ENCODE results near the gene COX14. TPM values are rescaled to one million over a fixed set of nuclear protein-coding genes. Genes with fewer than 3 reads are reported as not detected.

Gene COX14
- total RNA-seq, 4 donors from 2014 or later: 40.6 to 135 (median 90.9) TPM

DNA sequence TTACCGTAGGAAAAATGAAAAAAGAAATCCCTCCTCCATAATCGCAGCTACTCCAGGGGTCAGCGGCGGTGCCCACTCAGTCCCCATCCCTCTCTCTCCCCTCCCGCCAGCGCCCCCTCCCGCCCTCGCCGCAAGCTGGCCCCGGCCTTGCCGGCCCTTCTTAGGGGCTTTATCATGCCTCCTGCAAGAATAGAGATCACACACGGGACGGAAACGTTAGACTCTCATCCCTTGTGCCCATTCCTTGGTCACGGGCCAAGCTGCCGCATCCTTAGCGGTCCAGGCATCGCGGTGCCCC, 692 bp upstream of the COX14 start:
- Histone ChIP-seq H3K27ac (peak overlapping the region; percentile 86 to 98 (median 95)), H3K4me3 (replicated peaks in 1 of 3) (no peak overlapping the region), H3K4me1 (peaks cover 37 to 53% of the 10 kb centered on the region in 2 donors), H3K36me3 (no peaks in the 10 kb centered on the region), H3K27me3 (no peaks in the 10 kb centered on the region), H3K9me3 (no peaks in the 10 kb centered on the region)
- intact Hi-C loops (cut with DNase I): no loop called here
- DNase-seq: no peak
- TF ChIP-seq, protein P1, sequence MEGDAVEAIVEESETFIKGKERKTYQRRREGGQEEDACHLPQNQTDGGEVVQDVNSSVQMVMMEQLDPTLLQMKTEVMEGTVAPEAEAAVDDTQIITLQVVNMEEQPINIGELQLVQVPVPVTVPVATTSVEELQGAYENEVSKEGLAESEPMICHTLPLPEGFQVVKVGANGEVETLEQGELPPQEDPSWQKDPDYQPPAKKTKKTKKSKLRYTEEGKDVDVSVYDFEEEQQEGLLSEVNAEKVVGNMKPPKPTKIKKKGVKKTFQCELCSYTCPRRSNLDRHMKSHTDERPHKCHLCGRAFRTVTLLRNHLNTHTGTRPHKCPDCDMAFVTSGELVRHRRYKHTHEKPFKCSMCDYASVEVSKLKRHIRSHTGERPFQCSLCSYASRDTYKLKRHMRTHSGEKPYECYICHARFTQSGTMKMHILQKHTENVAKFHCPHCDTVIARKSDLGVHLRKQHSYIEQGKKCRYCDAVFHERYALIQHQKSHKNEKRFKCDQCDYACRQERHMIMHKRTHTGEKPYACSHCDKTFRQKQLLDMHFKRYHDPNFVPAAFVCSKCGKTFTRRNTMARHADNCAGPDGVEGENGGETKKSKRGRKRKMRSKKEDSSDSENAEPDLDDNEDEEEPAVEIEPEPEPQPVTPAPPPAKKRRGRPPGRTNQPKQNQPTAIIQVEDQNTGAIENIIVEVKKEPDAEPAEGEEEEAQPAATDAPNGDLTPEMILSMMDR (IDR thresholded peaks at IDR 0.05): peak in 3 of 6 experiments; percentile 72 to 80 (median 73)
- TF ChIP-seq POLR2A (IDR thresholded peaks at IDR 0.05): no peak
- 4 to 7% methylated on average over 14 to 17 of the region's 19 CpGs for whole genome bisulfite sequencing, 2 donors

DNA sequence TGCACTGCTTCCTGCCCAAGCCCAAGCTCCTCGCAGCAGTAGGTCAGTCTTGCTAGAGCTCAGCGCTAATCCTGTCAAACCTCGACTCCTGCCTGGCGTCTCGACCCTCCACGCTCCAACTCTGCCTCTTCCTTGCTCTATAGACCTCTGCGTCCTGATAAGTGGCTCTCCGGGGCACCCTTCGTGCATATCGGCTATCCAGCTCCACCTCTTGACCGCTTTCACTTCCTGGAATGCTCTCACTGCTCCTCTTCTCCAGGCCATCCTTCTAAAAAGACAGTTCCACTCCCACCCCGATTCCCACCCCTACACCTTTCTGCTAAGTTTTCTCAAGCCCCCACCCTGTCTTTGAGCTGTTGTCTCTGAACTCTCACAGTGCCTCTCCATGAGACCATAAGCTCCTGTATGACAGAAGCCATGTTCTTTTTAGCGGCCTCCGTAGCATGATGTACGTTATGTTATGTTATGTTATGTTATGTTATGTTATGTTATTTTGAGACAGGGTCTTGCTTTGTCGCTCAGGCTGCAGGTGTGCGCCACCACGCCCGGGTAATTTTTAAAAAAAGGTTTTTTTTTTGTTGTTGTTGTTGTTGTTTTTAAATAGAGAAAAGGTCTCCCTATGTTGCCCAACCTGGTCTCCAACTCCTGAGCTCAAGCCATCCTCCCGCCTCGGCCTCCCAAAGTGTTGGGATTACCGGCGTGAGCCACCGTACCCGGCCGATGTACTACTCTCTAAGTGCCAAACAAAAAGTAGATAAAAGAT, 601 bp downstream of the COX14 start:
- TF ChIP-seq, protein P1 (IDR thresholded peaks at IDR 0.05): no peak
- no peaks in the 10 kb centered on the region for H3K36me3 ChIP-seq
- H3K9me3 ChIP-seq: no peaks in the 10 kb centered on the region
- intact Hi-C loops (cut with DNase I): no loop called here
- H3K27ac ChIP-seq: peak overlapping the region; percentile 93 to 97 (median 93)
- no peaks in the 10 kb centered on the region for H3K27me3 ChIP-seq
- WGBS, 2 donors: 22 to 25% methylated on average over 26 of the region's 26 CpGs
- peak; percentile 59 to 64 for DNase-seq
- H3K4me1 ChIP-seq: peaks cover 42 to 66% of the 10 kb centered on the region in 2 donors
- H3K4me3 ChIP-seq (replicated peaks in 1 of 3): peak overlapping the region; percentile 70 to 94 (median 92)

DNA sequence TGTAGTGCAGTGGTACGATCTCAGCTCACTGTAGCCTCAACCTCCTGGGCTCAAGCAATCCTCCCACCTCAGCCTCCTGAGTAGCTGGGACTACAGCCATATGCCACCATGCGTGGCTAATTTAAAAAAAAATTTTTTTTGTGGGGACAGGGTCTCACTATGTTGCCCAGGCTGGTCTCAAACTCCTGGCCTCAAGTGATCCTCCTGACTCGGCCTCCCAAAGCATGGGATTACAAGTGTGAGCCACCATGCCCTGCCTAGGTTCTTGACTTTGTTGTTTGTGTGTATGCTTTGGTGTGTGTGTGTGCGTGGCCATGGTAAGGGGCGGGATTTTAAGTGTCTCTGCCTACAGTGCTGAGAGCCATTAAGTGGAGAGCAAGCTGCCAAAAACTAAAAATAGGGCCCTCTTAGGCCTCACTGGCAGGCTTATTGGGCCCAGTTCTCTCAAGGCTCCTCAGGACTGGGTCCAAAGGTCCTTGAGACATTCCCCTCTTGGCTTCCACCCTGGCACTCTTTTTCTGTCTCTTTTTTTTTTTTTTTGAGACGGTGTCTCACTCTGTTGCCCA, 5.1 kb downstream of the COX14 start:
- H3K4me3 ChIP-seq (replicated peaks in 1 of 3): no peak overlapping the region
- H3K36me3 ChIP-seq: peaks cover 8 to 10% of the 10 kb centered on the region in 2 donors
- peak; percentile 87 to 91 for DNase-seq
- WGBS, 2 donors: 50 to 53% methylated on average over 6 of the region's 6 CpGs
- H3K27me3 ChIP-seq: no peaks in the 10 kb centered on the region
- peak overlapping the region; percentile 80 to 84 (median 81) for H3K27ac ChIP-seq
- peaks cover 24 to 55% of the 10 kb centered on the region in 2 donors for H3K4me1 ChIP-seq
- intact Hi-C loops (cut with DNase I): no loop called here
- no peaks in the 10 kb centered on the region for H3K9me3 ChIP-seq
- no peak for TF ChIP-seq POLR2A (IDR thresholded peaks at IDR 0.05)
- TF ChIP-seq, protein P1 (IDR thresholded peaks at IDR 0.05): no peak

DNA sequence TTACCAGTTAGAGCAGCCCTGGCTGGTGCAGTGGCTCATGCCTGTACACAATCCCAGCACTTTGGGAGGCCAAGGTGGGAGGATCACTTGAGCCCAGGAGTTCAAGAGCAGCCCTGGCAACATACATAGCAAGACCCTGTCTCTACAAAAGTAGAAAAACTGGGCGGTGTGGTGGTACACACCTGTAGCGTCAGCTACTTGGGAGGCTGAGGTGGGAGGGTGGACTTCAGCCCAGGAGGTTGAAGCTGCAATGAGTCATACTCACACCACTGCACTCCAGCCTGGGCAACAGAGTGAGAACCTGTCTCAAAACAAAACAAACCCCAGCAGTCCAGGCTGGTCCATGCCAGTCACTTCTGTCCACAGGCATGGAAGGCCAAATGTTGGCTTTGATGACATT, 7.4 kb downstream of the COX14 start:
- Histone ChIP-seq H3K4me3 (replicated peaks in 1 of 3) (no peak overlapping the region), H3K4me1 (peaks cover 6 to 39% of the 10 kb centered on the region in 2 donors), H3K36me3 (peaks cover 8 to 17% of the 10 kb centered on the region in 2 donors), H3K27ac (no peak overlapping the region), H3K9me3 (no peaks in the 10 kb centered on the region), H3K27me3 (no peaks in the 10 kb centered on the region)
- peak in 1 of 2 donors; percentile 26 for DNase-seq
- 100% methylated on average over 2 of the region's 2 CpGs for WGBS, 2 donors
- intact Hi-C loops (cut with DNase I): no loop called here
- no peak for TF ChIP-seq POLR2A (IDR thresholded peaks at IDR 0.05)
- TF ChIP-seq, protein P1 (IDR thresholded peaks at IDR 0.05): no peak

DNA sequence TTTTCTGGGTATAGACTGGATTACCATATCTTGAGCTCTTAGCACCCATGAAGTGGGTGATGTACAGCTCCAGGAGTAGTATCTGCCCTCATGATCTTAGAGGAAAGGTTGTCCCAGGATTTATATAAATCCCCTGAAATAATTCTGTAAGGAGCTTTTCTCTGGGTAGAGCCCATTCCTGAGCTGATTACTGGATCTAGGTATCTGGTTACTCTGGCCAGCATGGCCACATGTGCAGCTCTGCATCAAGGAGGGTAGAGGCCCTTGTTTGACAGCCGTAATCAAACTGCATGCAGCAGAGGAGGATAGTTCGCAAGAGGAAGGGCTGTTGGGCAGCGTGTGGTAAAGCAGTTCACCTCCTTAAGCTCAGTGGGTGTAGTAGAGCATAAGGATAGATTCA, 8.5 kb downstream of the COX14 start:
- Histone ChIP-seq H3K27me3 (no peaks in the 10 kb centered on the region), H3K4me3 (replicated peaks in 1 of 3) (no peak overlapping the region), H3K36me3 (peaks cover 8 to 17% of the 10 kb centered on the region in 2 donors), H3K27ac (no peak overlapping the region), H3K4me1 (peaks cover 4 to 35% of the 10 kb centered on the region in 2 donors), H3K9me3 (no peaks in the 10 kb centered on the region)
- DNase-seq: no peak
- TF ChIP-seq, protein P1 (IDR thresholded peaks at IDR 0.05): no peak
- TF ChIP-seq POLR2A (IDR thresholded peaks at IDR 0.05): no peak
- 86 to 93% methylated on average over 3 of the region's 3 CpGs for WGBS, 2 donors
- intact Hi-C loops (cut with DNase I): no loop called here

Measured in thyroid gland (tissue), 4 donors.